Measurements from ENCODE around the gene DYSF.

Gene DYSF

DNA sequence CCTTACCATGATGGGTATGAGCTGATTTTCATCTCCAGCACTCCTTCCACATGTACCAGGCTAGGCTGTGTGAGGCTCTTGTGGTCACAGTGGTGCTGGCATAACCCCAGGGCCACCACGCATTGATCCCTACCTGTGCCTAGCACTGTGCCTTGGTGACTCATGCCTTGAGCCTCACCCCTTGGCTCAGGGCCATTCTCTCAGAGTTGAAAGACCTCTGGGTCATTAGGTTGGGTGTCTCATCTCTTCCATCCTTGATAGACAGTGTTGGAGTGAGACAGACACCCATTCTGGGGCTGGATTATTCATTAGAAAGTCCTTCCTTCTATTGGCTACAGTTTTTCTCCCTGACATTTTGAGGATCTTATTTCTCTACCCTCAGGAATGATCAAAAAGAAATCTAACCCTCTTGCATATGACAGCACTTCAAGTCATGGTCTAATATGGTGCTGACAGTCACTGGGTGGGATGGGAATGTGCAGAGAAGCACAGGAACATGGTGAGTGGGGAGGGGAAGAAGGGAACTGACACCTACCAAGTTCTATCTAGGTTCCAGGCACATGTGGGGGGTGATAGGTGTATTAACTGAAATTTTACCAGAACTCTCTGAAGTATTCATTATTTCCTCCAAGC lies 41.3 kb downstream of the DYSF start:
- DNase-seq (ENCODE audit: extremely low spot score), result no peak
- TF ChIP-seq TARDBP (IDR thresholded peaks at IDR 0.05) (no peak), SUZ12 (IDR thresholded peaks at IDR 0.05) (no peak), CTBP1 (IDR thresholded peaks at IDR 0.05; ENCODE audit: borderline replicate concordance) (no peak), FOXM1 (IDR thresholded peaks at IDR 0.05; ENCODE audit: borderline replicate concordance) (no peak), LEF1 (IDR thresholded peaks at IDR 0.05; ENCODE audit: borderline replicate concordance) (no peak), HDGF (IDR thresholded peaks at IDR 0.05; ENCODE audit: borderline replicate concordance) (no peak), BHLHE40 (IDR thresholded peaks at IDR 0.05; ENCODE audit: borderline replicate concordance) (no peak), FOXK2 (IDR thresholded peaks at IDR 0.05) (no peak), NFRKB (IDR thresholded peaks at IDR 0.05) (no peak), SP1 (IDR thresholded peaks at IDR 0.05) (no peak), ARNT (IDR thresholded peaks at IDR 0.05) (no peak), L3MBTL2 (conservative IDR thresholded peaks at IDR 0.05) (no peak), FOXA1 (IDR thresholded peaks at IDR 0.05) (no peak), ELF4 (IDR thresholded peaks at IDR 0.05) (no peak), ZNF384 (IDR thresholded peaks at IDR 0.05) (no peak)
- TF ChIP-seq, protein P1, sequence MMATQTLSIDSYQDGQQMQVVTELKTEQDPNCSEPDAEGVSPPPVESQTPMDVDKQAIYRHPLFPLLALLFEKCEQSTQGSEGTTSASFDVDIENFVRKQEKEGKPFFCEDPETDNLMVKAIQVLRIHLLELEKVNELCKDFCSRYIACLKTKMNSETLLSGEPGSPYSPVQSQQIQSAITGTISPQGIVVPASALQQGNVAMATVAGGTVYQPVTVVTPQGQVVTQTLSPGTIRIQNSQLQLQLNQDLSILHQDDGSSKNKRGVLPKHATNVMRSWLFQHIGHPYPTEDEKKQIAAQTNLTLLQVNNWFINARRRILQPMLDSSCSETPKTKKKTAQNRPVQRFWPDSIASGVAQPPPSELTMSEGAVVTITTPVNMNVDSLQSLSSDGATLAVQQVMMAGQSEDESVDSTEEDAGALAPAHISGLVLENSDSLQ (IDR thresholded peaks at IDR 0.05), result no peak
- POLR2A ChIA-PET, result no interaction called here
- CTCF ChIA-PET, result no interaction called here

DNA sequence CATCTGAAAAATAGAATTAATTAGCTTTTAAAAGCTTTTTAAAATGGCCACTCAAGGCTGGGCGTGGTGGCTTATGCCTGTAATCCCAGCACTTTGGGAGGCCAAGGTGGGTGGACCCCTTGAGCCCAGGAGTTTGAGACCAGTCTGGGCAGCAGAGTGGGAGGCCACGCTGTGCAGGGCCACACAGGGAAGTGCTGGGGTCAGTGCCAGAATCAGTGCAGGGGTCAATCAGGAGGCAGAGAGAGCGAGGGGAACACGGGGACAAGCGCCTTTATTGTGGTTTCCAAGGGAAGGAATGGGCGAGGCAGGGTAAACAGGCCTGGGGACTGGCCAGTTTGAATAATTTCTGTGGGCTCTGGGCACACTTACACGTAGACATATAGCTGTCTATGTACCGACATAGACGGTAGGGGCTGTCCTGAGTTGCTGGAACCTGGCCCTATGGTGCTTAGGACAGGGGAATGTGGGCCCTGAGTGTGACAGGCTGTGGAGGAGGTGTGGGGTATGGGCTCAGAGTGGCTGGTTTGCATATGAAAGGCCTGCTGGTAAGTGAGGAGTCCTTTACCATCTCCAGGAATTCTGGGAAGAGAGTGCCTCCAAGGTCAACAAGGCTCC lies 42.9 kb downstream of the DYSF start:
- TF ChIP-seq ARNT (IDR thresholded peaks at IDR 0.05) (no peak), SUZ12 (IDR thresholded peaks at IDR 0.05) (no peak), FOXK2 (IDR thresholded peaks at IDR 0.05) (no peak), TARDBP (IDR thresholded peaks at IDR 0.05) (no peak), LEF1 (IDR thresholded peaks at IDR 0.05; ENCODE audit: borderline replicate concordance) (no peak)
- CTCF ChIA-PET, result interaction anchor here (1.0 kb wide), 1 partner anchor 14 kb away, joined by 3 read pairs; no protein-coding TSS in a partner anchor
- DNase-seq (ENCODE audit: extremely low spot score), result no peak
- POLR2A ChIA-PET, result no interaction called here

DNA sequence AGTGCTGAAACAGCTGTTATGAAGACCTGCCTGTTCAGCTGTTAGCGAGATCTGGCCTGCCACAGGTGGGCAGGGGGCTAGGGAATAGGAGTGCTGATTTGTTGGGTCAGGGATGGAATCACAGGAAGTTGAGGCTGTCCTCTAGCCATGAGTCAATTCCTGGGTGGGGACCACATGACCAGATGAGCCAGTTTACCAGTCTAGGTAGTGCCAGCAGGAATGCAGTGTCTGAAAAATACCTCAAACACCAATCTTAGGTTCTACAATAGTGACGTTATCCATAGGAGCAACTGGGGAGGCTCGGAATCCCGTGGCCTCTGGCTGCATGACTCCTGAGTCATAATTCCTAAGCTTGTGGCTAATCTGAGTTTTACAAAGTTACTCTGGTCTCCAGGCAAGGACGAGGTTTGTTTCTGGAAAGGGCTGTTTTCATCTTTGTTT lies 44.9 kb downstream of the DYSF start:
- ChIA-PET POLR2A (no interaction called here), CTCF (no interaction called here)
- no peak for DNase-seq (ENCODE audit: extremely low spot score)
- TF ChIP-seq SUZ12 (IDR thresholded peaks at IDR 0.05) (no peak), LEF1 (IDR thresholded peaks at IDR 0.05; ENCODE audit: borderline replicate concordance) (no peak), ARNT (IDR thresholded peaks at IDR 0.05) (no peak), ZNF384 (IDR thresholded peaks at IDR 0.05) (no peak), CTBP1 (IDR thresholded peaks at IDR 0.05; ENCODE audit: borderline replicate concordance) (no peak), L3MBTL2 (conservative IDR thresholded peaks at IDR 0.05) (no peak), FOXM1 (IDR thresholded peaks at IDR 0.05; ENCODE audit: borderline replicate concordance) (no peak), HDGF (IDR thresholded peaks at IDR 0.05; ENCODE audit: borderline replicate concordance) (no peak), SP1 (IDR thresholded peaks at IDR 0.05) (no peak), ELF4 (IDR thresholded peaks at IDR 0.05) (no peak), FOXK2 (IDR thresholded peaks at IDR 0.05) (no peak), BHLHE40 (IDR thresholded peaks at IDR 0.05; ENCODE audit: borderline replicate concordance) (no peak), NFRKB (IDR thresholded peaks at IDR 0.05) (no peak), TARDBP (IDR thresholded peaks at IDR 0.05) (no peak), FOXA1 (IDR thresholded peaks at IDR 0.05) (no peak)
- TF ChIP-seq, protein P1 (IDR thresholded peaks at IDR 0.05), result no peak

DNA sequence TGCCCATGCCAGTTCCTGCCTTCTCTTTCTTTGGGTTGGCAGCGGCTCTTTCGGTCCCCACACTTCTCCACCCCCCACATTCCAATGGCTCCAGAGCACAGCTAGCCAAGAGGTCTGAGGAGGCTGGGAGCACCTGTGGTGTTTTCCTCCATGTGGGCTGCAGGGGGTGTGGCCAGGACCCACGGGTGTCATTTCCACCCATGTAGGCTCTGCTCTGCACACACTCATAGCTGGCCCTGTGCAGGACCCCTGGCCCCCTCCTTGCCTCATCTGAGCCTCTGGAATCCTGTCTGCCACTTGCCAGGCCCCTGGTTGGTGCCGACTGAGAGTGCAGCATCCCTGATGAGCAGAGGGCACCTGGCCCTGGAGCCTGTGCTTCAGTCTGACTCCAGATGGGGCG lies 46.3 kb downstream of the DYSF start:
- CTCF ChIA-PET, result no interaction called here
- POLR2A ChIA-PET, result no interaction called here
- DNase-seq (ENCODE audit: extremely low spot score), result no peak
- TF ChIP-seq ZNF384 (IDR thresholded peaks at IDR 0.05) (no peak), FOXM1 (IDR thresholded peaks at IDR 0.05; ENCODE audit: borderline replicate concordance) (no peak), LEF1 (IDR thresholded peaks at IDR 0.05; ENCODE audit: borderline replicate concordance) (no peak), BHLHE40 (IDR thresholded peaks at IDR 0.05; ENCODE audit: borderline replicate concordance) (no peak), HDGF (IDR thresholded peaks at IDR 0.05; ENCODE audit: borderline replicate concordance) (no peak), ELF4 (IDR thresholded peaks at IDR 0.05) (no peak), SUZ12 (IDR thresholded peaks at IDR 0.05) (no peak), ARNT (IDR thresholded peaks at IDR 0.05) (no peak), NFRKB (IDR thresholded peaks at IDR 0.05) (no peak), L3MBTL2 (conservative IDR thresholded peaks at IDR 0.05) (no peak), FOXA1 (IDR thresholded peaks at IDR 0.05) (no peak), CTBP1 (IDR thresholded peaks at IDR 0.05; ENCODE audit: borderline replicate concordance) (no peak), FOXK2 (IDR thresholded peaks at IDR 0.05) (no peak)
- TF ChIP-seq, protein P1 (IDR thresholded peaks at IDR 0.05), result no peak

DNA sequence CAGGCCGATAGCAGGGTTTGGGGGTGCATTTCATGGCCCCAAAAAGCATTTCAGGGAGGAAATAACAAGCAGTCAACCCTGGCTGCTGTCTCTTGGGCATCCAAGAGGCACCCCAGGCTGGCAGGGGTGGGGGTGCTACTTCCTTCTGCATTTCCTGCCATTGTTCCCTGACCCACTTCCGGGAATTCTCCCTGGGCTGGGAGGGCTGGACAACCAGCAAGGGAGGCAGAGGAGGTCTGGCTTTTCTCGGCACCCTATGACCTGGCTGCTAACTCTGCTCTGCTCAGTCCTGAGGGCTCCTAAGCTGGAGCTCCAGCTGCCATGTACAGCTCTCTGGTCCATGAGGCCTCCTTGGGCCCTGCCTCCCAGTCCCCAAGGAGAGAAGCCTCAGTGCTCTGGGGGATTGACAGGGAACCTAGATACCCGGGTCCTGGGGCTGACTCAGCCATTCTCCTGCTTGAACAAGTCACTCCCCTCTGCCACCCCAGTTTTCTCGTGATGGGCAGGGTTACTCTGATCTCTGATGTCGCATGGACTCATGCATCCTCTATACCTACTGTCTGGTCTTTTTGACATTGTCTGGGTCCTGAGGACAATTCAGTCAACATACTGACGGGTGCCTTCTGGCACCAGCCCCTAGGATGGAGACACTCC lies 47.2 kb downstream of the DYSF start:
- ChIA-PET CTCF (interaction anchor here (0.6 kb wide), 1 partner anchor 34 kb away, joined by 3 read pairs; no protein-coding TSS in a partner anchor), POLR2A (no interaction called here)
- no peak for TF ChIP-seq TARDBP (IDR thresholded peaks at IDR 0.05)
- no peak for TF ChIP-seq ELF4 (IDR thresholded peaks at IDR 0.05)
- no peak for TF ChIP-seq FOXA1 (IDR thresholded peaks at IDR 0.05)
- TF ChIP-seq, protein P1 (IDR thresholded peaks at IDR 0.05), result no peak
- no peak for TF ChIP-seq SUZ12 (IDR thresholded peaks at IDR 0.05)
- TF ChIP-seq FOXK2 (IDR thresholded peaks at IDR 0.05), result no peak
- no peak for TF ChIP-seq LEF1 (IDR thresholded peaks at IDR 0.05; ENCODE audit: borderline replicate concordance)
- DNase-seq (ENCODE audit: extremely low spot score), result no peak
